HG03521 (cell line): ENCODE data around the gene SSBP2.

Experiments used
- ATAC-seq: cut with Tn5 transposase; IDR thresholded peaks from one replicate; pipeline ENCODE4 v1.9.1; 2021; ENCODE audit warnings: mild to moderate bottlenecking, moderate library complexity; ENCODE audit not compliant: unreplicated experiment

Gene SSBP2

GRCh38 chr5:81767938-81768337, 17.0 kb upstream of the SSBP2 start:
- no peak for ATAC-seq

- no peak for ATAC-seq
Observed at GRCh38 chr5:81767097-81767496, 16.2 kb upstream of the SSBP2 start.

GRCh38 chr5:81766611-81767010, 15.7 kb upstream of the SSBP2 start:
- ATAC-seq = no peak

DNA sequence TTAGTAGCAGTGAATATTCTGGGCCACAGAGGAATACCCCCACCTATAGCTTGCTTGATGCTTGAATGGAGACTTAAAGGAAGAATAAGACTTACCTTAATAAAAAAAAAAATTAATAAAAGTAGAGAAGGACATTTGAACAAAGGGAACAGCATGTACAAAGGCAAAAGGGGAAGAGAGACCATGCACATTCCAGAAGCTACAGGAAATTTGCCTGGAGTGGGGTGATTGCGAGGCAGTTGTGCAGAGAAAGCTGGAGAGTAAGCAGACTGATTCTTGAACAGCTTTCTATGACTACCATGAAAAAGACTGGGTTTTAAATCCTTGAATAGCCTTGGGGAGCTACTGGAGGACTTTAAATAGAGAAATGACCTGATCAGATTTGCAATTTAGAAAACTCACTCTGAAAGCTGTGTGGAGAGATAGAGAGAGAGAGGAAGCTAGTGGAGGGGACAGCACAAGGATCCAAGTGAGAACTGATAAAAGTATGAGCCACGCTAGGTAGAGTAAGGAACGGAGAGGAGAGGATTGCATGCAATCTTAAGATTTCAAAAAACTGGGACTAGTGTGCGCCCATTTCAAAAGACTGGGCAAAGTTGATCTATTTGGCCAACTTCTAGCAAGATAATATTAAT, 12.5 kb upstream of the SSBP2 start:
- no peak for ATAC-seq

DNA sequence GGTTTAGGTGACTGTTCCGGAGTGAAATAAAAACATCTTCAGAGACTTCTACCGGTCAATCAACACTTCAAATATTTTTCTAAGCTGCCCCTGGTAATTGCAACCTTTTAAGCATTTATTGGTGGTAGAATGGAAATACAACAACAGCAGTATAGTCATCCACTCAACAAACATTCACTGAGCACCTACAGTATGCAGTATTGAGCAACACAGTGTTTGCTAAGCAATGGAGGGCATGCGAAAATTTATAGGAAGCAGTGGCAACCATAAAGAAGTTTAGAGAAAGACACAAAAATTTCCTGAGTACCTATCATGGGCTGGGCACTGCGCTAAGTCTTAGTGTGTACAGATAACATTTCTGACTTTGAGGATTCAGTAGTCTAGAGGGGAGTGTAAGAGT, 12.0 kb upstream of the SSBP2 start:
- ATAC-seq = no peak

GRCh38 chr5:81762401-81762800, 11.5 kb upstream of the SSBP2 start:
- ATAC-seq = no peak

DNA sequence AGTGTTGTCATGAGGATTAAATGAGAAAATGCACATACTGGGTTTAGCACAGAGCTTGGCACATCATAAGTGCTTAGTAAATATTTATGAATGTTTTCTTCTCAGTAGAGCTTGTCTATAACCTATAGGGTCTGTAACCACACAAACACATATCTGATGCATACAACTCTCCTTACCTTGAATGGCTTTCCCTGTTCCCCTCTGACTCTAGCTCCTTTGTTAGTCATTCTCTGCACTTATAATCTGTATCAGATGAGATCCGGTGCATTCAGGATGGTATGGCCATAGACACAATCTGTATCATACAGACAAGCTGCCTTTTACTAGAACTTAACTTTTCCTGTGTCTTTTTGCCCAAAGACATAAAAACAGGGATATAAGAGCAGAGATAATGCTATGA, 11.1 kb upstream of the SSBP2 start:
- ATAC-seq = no peak

DNA sequence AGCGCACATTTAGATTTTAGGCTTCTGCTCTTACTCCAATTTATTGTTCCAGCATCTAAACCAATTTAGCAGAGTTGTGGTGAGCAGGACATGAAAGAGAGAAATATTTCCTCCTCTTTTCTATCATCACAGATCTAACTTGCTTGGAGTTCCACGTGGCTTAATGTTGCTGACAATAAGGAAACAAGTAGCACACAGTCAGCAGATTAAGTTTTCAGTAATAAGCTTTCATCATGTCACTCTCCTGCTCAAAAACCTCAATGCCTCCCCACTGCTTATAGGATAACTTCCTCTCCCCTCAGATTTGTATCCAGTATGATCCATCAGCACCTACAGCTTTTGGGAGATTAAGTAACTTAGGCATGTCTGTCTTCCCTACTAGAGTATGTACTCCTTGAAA, 10.4 kb upstream of the SSBP2 start:
- ATAC-seq = no peak

DNA sequence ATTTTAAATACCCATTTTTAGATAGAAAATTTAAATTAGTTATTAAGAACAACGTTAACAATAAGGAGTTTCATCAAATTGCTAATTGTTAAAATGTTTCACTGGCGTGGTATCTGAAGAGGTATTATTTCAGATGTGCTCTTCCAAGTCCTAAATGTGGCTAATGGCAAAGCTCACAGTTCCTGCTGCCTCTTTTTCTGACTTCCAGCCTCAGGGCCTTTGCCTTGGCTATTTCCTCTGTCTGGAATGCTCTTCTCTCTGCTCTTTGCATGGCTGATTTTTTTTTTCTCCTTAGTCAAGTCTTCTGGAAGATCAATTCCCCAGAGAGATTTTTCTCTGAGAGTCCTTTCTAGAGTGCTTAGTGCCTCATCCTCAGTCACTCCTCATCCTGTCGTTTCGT, 9.6 kb upstream of the SSBP2 start:
- no peak for ATAC-seq

GRCh38 chr5:81759632-81760005, 8.7 kb upstream of the SSBP2 start:
- no peak for ATAC-seq

- ATAC-seq = no peak
Observed at GRCh38 chr5:81757404-81757803, 6.5 kb upstream of the SSBP2 start.

DNA sequence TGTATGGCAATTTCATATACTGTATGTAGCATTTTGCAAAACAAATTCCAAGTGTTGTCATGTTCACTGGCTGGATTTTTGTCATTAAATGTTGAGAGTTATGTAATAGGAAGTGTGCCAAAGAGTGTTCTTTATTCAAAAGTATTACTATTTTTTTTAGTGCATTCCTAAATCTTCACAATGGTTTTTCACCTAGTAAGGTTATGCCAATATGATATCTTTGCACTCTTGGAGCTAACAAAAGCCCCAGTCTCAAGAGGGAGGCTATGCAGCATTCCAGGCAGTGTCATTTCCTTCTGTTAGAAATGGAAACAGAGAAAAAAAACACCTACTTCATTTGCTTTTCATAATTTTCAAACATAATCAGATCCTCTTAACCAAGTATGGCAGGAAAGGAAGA, 5.1 kb upstream of the SSBP2 start:
- ATAC-seq = no peak

GRCh38 chr5:81755320-81755719, 4.4 kb upstream of the SSBP2 start:
- no peak for ATAC-seq

- ATAC-seq = no peak
Observed at GRCh38 chr5:81754621-81755020, 3.7 kb upstream of the SSBP2 start.

DNA sequence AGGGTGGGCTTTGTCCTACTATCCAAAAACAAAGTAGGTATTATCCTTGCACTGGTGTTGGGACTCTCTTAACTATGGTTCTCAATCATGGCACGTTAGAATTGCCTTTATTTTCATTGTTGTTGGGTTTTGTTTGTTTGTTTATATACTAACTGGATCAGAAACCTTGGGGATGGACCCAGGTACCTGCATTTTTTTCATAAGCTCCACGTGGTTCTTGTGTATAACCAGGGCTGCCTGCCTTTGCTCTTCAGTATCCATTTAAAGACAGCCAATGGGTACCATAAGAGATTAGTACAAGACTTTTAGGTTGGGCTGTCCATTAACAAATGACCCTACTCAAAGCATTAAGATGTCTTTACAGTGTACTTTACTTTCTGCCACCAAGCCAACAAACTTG, 2.5 kb upstream of the SSBP2 start:
- ATAC-seq = no peak

DNA sequence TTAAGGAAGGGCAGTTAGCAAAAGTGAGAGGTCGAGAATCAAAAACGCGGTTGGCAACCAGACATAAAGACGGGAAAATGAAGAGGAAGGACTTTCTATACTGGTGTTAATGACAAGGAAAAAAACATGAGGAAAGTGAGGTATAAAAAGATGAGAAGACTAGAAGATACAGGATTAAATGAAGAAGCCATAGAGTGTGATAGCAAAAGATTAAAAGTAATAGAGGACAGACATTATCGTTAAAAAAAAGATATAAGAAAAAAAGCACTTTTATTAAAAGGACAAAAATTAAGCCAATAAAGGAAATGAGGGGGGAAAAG, 1.7 kb upstream of the SSBP2 start:
- ATAC-seq = no peak

GRCh38 chr5:81751836-81752643, 1.1 kb upstream of the SSBP2 start:
- no peak for ATAC-seq

GRCh38 chr5:81750308-81751008, 439 bp downstream of the SSBP2 start:
- ATAC-seq = no peak

- ATAC-seq = peak; percentile 28
Observed at GRCh38 chr5:81749561-81750307, 1.2 kb downstream of the SSBP2 start.

DNA sequence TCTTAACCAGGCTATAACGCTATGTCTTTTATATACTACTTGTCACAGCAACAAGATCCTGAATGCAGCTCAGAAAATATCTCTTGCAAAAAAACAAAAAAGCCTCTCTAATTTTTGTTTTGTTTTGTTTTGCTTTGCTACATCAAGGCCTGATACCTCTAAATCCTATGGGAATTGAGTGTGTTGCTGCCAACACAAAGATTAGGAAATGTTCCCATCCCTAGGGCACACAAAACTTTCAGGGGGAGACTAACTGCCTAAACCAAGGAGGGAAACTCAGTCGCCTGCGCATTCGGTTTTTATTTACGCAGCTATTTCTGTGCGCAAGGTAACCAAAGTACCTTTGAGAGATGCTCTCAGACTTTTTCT, 1.7 kb downstream of the SSBP2 start:
- ATAC-seq = no peak

GRCh38 chr5:81748556-81748955, 2.3 kb downstream of the SSBP2 start:
- ATAC-seq = no peak

DNA sequence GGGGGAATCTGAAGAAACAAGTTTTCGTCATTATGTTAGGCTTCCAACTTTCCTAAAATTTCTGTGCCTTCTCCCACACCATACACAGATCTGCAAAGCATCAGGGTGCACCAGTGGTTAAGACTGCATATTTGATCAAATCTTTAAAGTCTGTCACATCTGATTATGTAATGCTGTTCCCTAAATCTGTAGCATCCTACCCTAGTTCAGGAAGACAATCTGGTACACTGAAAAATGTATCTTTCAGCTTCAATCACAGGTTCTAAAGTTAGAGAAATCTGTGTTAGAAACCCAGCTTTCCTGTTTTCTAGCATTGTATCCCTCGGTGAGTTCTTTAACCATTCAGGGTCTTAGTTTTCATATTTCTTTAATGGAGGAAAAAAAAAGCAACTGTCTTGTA, 3.9 kb downstream of the SSBP2 start:
- no peak for ATAC-seq
